HG02852 (cell line): ENCODE measurements around the gene FOS.

ENCODE experiments used
- ATAC-seq: cut with Tn5 transposase; IDR thresholded peaks from one replicate; pipeline ENCODE4 v1.9.1; 2021; ENCODE audit warnings: mild to moderate bottlenecking, moderate library complexity; ENCODE audit not compliant: unreplicated experiment

Gene FOS

GRCh38 chr14:75249958-75250336, 28.7 kb upstream of the FOS start:
- peak; percentile 10 for ATAC-seq

- ATAC-seq, result no peak
These were observed 27.8 kb upstream of the FOS start for GRCh38 chr14:75250800-75251199.

DNA sequence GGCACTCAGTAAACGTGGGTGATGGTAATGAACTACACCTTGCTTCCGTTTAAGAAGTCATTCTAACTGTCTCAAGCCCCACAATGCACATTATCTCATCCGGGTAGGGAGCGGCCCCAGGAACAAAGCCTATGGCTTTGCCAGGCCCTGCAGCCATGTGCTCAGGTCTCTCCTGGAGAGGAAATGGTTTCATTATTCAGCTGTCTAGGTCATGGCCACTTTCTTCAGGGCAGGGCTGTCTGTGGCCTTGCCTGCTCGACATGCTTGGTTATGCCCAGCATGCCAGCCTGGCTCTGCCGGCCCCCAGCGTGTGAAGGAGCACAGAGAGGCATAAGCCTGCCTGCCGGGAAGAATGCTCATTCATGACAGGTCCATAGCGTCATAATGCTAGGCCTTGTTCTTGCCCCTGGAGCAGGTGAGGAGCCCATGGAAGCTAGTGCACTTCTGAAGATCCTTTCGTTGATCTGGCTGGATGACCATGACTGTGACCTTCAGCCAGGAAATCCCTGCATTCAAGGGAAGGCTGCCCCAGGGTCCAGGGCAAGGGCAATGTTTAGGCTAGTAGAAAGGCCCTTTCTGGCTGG, 26.3 kb upstream of the FOS start:
- ATAC-seq, result no peak

- ATAC-seq, result no peak
These were observed 24.2 kb upstream of the FOS start for GRCh38 chr14:75254381-75254822.

DNA sequence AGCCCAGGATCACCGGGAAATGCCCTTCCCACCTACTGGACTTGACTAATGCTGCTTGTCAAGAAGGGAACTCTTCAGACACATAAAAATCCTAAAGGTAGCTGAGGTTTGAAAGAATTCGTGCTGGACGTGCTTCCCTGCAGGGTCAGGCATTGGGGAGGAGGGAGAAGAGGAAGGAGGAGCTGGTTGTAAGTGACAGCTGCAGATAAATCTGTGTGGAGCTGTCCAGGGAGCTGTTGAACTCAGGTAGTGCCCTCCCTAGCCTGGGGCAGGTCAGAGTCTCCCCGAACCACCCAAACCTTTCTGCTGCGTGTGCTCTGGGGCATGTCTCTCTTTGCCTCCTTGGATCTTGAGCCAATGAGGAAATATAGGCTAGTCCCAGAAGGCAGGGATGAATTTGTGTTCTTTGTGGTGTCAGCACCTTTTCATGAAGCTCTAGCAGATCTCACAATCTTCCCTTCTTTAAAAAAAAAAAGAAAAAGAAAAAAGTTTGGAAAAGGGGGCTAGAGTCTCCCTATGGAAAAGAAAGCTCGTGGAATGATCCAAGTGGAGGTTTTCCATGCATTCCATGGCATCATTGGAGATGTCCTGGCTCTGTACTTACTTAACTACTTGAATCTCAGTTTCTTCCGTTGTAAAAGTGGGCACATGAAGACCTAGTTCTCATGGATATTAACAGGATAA, 23.6 kb upstream of the FOS start:
- no peak for ATAC-seq

- no peak for ATAC-seq
These were observed 20.4 kb upstream of the FOS start for GRCh38 chr14:75258079-75258802.

- ATAC-seq, result peak; percentile 98
These were observed 19.7 kb upstream of the FOS start for GRCh38 chr14:75258803-75259509.

- ATAC-seq, result no peak
These were observed 19.1 kb upstream of the FOS start for GRCh38 chr14:75259510-75259855.

GRCh38 chr14:75260025-75260763, 18.4 kb upstream of the FOS start:
- ATAC-seq, result no peak

- no peak for ATAC-seq
These were observed 16.8 kb upstream of the FOS start for GRCh38 chr14:75261820-75262219.

- ATAC-seq, result no peak
These were observed 16.0 kb upstream of the FOS start for GRCh38 chr14:75262641-75263040.

- no peak for ATAC-seq
These were observed 14.6 kb upstream of the FOS start for GRCh38 chr14:75264036-75264435.

- ATAC-seq, result no peak
These were observed 11.4 kb upstream of the FOS start for GRCh38 chr14:75267141-75267721.

GRCh38 chr14:75268633-75269550, 9.7 kb upstream of the FOS start:
- no peak for ATAC-seq

DNA sequence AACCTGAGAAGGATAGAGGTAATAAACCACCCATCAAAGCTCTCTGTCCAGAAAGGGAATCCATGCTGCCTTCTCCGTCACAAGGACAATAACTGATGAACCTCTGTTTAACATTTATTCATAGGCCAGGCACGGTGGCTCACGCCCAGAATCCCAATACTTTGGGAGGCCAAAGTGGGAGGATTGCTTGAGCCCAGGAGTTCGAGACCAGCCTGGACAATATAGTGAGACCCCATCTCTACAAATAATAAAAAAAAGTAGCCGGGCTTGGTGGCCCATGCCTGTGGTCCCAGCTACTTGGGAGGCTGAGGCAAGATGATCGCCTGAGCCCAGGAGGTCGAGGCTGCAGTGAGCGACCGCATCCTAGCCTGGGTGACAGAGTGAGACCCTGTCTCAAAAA, 7.1 kb upstream of the FOS start:
- ATAC-seq, result no peak

DNA sequence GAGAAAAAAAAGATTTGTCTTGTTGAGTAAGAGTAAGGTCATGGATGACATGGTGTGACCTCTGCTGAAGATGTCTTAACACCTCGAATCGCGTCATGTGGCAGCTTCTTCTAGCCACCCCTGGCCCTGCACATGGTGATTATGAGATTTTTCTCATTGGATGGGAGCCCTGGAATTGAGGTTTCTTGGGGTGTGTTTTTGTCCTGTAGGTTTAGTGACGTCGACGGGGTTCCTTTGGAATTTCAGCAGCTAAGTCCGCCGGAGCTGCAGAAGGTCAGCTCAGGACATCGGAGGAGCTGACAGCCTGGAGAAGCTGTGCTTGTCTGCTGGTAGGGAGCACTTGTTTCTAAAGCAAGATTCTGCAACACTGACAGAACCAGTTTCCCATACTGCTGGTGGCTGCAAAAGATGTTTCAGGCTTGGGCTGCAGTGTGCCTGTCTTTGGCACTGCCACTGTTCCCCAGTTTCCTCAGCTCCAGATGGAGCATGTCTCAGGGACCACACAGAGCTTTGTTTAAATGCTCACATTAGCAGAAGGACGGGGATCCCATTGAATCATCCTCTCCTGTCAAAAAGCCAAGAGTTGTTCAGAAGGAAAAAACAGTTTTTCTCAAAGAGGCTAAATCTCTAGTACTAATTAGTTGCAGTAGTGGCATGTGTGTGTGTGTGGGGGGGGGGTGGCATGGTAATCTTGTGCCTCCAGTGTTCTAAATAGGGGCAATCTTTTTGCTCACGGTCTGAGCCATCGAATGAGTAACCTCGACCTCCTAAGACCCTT, 5.2 kb upstream of the FOS start:
- no peak for ATAC-seq

DNA sequence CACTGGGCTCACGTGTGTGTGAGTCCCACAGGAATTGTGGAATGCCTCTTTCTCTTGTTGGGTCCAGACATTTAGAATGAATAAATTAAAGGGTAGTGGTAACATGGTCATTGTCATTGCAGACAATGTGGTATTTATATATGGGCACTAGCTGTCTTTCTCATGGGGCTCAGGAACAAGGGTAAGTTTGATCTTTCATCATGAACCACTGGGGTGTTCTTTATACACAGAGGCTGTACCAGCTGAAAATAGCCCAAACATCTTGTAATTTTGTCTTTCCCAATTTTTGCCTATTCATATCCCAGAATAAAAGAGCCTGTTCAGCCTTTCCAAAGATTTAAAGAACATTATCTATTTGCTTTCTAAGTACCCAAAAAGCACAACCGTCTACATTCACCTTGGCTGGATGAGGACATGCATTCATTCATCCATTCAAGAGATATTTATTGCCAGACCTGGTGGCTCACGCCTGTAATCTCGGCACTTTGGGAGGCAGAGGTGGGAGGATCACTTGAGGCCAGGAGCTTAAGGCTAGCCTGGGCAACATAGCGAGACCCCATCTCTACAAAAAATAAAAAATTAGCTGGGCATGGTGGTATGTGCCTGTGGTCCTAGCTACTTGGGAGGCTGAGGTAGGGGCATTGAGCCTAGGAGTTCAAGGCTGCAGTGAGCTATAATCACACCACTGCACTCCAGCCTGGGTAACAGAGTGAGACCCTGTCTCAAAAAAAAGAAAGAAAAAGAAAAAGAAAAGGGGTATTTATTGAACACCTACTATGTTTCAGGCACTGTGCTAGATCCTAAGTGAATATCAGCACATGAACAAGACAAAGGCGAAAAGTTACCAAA, 4.4 kb upstream of the FOS start:
- no peak for ATAC-seq
